BJ (cell line): ENCODE data around the gene SERPINB2. TPM values are rescaled to one million over a fixed set of nuclear protein-coding genes. Genes with fewer than 3 reads are reported as not detected.
A peak's percentile ranks its signal among the peaks of the same experiment; 100 is the strongest.

ENCODE experiments used
- CTCF ChIA-PET: fragments of 350-600 bp; formaldehyde crosslinking; extraction: SDS; loops from one replicate; lab custom pipeline; 2021; ENCODE audit warnings: antibody characterized with exemption, inconsistent platforms; lab: Yijun Ruan, JAX
- POLR2A ChIA-PET: fragments of 300-600 bp; sonication (Branson Sonifier 250); formaldehyde crosslinking; extraction: SDS; loops from one replicate; lab custom pipeline; 2021; ENCODE audit warnings: antibody characterized with exemption; lab: Charles Lee
- DNase-seq: peaks from one replicate; pipeline ENCODE4 v3.0.0-alpha.2; 2011; ENCODE audit warnings: low read depth
- H3K27me3 ChIP-seq: 2 replicates; pipeline ENCODE4 v1.6.0; 2011; ENCODE audit warnings: low read length; ENCODE audit not compliant: control insufficient read depth, insufficient read depth
- H3K36me3 ChIP-seq: 2 replicates; pipeline ENCODE4 v1.5.1; 2011; ENCODE audit warnings: low read length; ENCODE audit not compliant: control insufficient read depth, insufficient read depth
- H3K4me3 ChIP-seq: 2 replicates; pipeline ENCODE4 v1.5.1; 2011; ENCODE audit warnings: low read depth, mild to moderate bottlenecking, control low read depth, low read length
- CTCF ChIP-seq: IDR thresholded peaks from 2 replicates; pipeline ENCODE4 v1.5.1; 2011; ENCODE audit warnings: low read depth, mild to moderate bottlenecking, control low read depth, inconsistent platforms, low read length, moderate library complexity; ENCODE audit not compliant: insufficient read depth
- polyA plus RNA-seq: library from polyadenylated mRNA; depleted of rRNA; stranded (reverse); fragments of >200 nt; gene quantifications from 2 replicates; pipeline ENCODE4 v1.2.3, GENCODE V29; 2011

SERPINB2 gene
- polyA plus RNA-seq, 1 experiment: 15.2 TPM

GRCh38 chr18:63908858-63909257, 21.4 kb downstream of the SERPINB2 start:
- no peak for DNase-seq
- ChIA-PET POLR2A (no interaction called here), CTCF (interaction anchor here (0.6 to 1.4 kb wide), 2 partner anchors 21 to 37 kb away, joined by 3 read pairs; partner anchors contain the start of gene SERPINB2)
- Histone ChIP-seq H3K27me3 (no peaks in the 10 kb centered on the region), H3K4me3 (no peak overlapping the region), H3K36me3 (no peaks in the 10 kb centered on the region)
- TF ChIP-seq CTCF: no peak

- no peak for DNase-seq
- ChIA-PET CTCF (no interaction called here), POLR2A (no interaction called here)
- Histone ChIP-seq H3K36me3 (no peaks in the 10 kb centered on the region), H3K4me3 (no peak overlapping the region), H3K27me3 (no peaks in the 10 kb centered on the region)
- no peak for TF ChIP-seq CTCF
These were observed 22.4 kb downstream of the SERPINB2 start for GRCh38 chr18:63909870-63910269.

- H3K27me3 ChIP-seq: no peaks in the 10 kb centered on the region
- no peak overlapping the region for H3K4me3 ChIP-seq
- TF ChIP-seq CTCF: no peak
- no peaks in the 10 kb centered on the region for H3K36me3 ChIP-seq
- POLR2A ChIA-PET: interaction anchor here (0.5 kb wide), 1 partner anchor 12 kb away, joined by 3 read pairs; no protein-coding TSS in a partner anchor
- CTCF ChIA-PET: interaction anchor here (1.3 kb wide), 1 partner anchor 18 kb away, joined by 3 read pairs; no protein-coding TSS in a partner anchor
- no peak for DNase-seq
These were observed 30.3 kb downstream of the SERPINB2 start for GRCh38 chr18:63917817-63918216.

- CTCF ChIA-PET: interaction anchor here (1.0 to 4.8 kb wide), 3 partner anchors 13 to 77 kb away, joined by 3 to 31 read pairs (median 5); no protein-coding TSS in a partner anchor
- Histone ChIP-seq H3K36me3 (no peaks in the 10 kb centered on the region), H3K4me3 (no peak overlapping the region), H3K27me3 (no peaks in the 10 kb centered on the region)
- POLR2A ChIA-PET: no interaction called here
- DNase-seq: no peak
- no peak for TF ChIP-seq CTCF
These were observed 34.5 kb downstream of the SERPINB2 start for GRCh38 chr18:63922049-63922448.

GRCh38 chr18:63924551-63924950, 37.0 kb downstream of the SERPINB2 start:
- no peak for TF ChIP-seq CTCF
- Histone ChIP-seq H3K27me3 (no peaks in the 10 kb centered on the region), H3K4me3 (no peak overlapping the region), H3K36me3 (no peaks in the 10 kb centered on the region)
- DNase-seq: peak; percentile 56
- POLR2A ChIA-PET: interaction anchor here (0.5 kb wide), 1 partner anchor 681 kb away, joined by 5 read pairs; no protein-coding TSS in a partner anchor
- CTCF ChIA-PET: interaction anchor here (0.8 to 4.8 kb wide), 4 partner anchors 11 to 31 kb away, joined by 3 to 31 read pairs (median 3); no protein-coding TSS in a partner anchor
